AG20443 (cell line): Measurements from ENCODE around the gene PDGFRB.

ENCODE experiments used
- DNase-seq: peaks from one replicate; pipeline ENCODE4 v3.0.0; 2012; ENCODE audit warnings: low spot score, mixed read lengths

Gene PDGFRB

GRCh38 chr5:150144246-150144801 lies 11.3 kb downstream of the PDGFRB start:
- DNase-seq = no peak

GRCh38 chr5:150143350-150144245 lies 12.0 kb downstream of the PDGFRB start:
- DNase-seq = peak; percentile 87

- peak; percentile 67 for DNase-seq
Measured at GRCh38 chr5:150142959-150143349, 12.7 kb downstream of the PDGFRB start.

- DNase-seq = no peak
Measured at GRCh38 chr5:150142185-150142958, 13.3 kb downstream of the PDGFRB start.

- peak; percentile 78 for DNase-seq
Measured at GRCh38 chr5:150141544-150142184, 14.0 kb downstream of the PDGFRB start.

GRCh38 chr5:150140830-150141229 lies 14.8 kb downstream of the PDGFRB start:
- DNase-seq = no peak

GRCh38 chr5:150139334-150139733 lies 16.3 kb downstream of the PDGFRB start:
- peak; percentile 52 for DNase-seq

GRCh38 chr5:150138551-150139265 lies 16.9 kb downstream of the PDGFRB start:
- DNase-seq = peak; percentile 88

- no peak for DNase-seq
Measured at GRCh38 chr5:150137997-150138396, 17.6 kb downstream of the PDGFRB start.

- no peak for DNase-seq
Measured at GRCh38 chr5:150137168-150137957, 18.3 kb downstream of the PDGFRB start.

GRCh38 chr5:150136305-150137167 lies 19.1 kb downstream of the PDGFRB start:
- DNase-seq = no peak

- DNase-seq = no peak
Measured at GRCh38 chr5:150135557-150136304, 19.9 kb downstream of the PDGFRB start.

GRCh38 chr5:150134198-150134588 lies 21.5 kb downstream of the PDGFRB start:
- DNase-seq = no peak

GRCh38 chr5:150133581-150134197 lies 22.0 kb downstream of the PDGFRB start:
- no peak for DNase-seq

GRCh38 chr5:150132740-150133139 lies 22.9 kb downstream of the PDGFRB start:
- DNase-seq = no peak

- peak; percentile 73 for DNase-seq
Measured at GRCh38 chr5:150131978-150132694, 23.5 kb downstream of the PDGFRB start.

GRCh38 chr5:150131461-150131860 lies 24.2 kb downstream of the PDGFRB start:
- DNase-seq = no peak

GRCh38 chr5:150130493-150130922 lies 25.1 kb downstream of the PDGFRB start:
- DNase-seq = no peak
